ENCODE measurements around the gene BOC. TPM values are rescaled to one million over a fixed set of nuclear protein-coding genes. Genes with fewer than 3 reads are reported as not detected.

BOC gene
- total and polyA plus RNA-seq, 2 of the 4 experiments (the other 2 are of a cell fraction): 6.8 to 15.2 TPM

- no peak overlapping the region for H3K27ac ChIP-seq (ENCODE audit: insufficient read depth, low read length)
- DNase-seq: no peak
- H2BK15ac ChIP-seq (ENCODE audit: low read depth, low read length): no peak overlapping the region
- no peak overlapping the region for H4K5ac ChIP-seq (ENCODE audit: low read depth, low read length)
- H3K23ac ChIP-seq (ENCODE audit: low read depth, low read length): no peak overlapping the region
- H2BK20ac ChIP-seq (ENCODE audit: low read depth, low read length): no peak overlapping the region
- no peaks in the 10 kb centered on the region for H3K4me1 ChIP-seq (ENCODE audit: control insufficient read depth, insufficient read depth, low read length)
- H2BK120ac ChIP-seq (ENCODE audit: low read depth, low read length): no peak overlapping the region
- ChIA-PET POLR2A (ENCODE audit: unreplicated experiment) (no interaction called here), CTCF (no interaction called here)
- no peak overlapping the region for H2AK9ac ChIP-seq (replicated peaks; ENCODE audit: low read depth, low read length, poor library complexity)
- no peaks in the 10 kb centered on the region for H3K36me3 ChIP-seq (ENCODE audit: control insufficient read depth, insufficient read depth, low read length)
- dilution Hi-C loops (cut with HindIII; ENCODE audit: low sequenced_read_pairs, unreplicated experiment) (no loop called here), intact Hi-C loops (cut with micrococcal nuclease) (loop anchor here (5.0 to 10.0 kb wide), 2 partner anchors 86 to 224 kb away; no protein-coding TSS in a partner anchor), in situ Hi-C loops (cut with MboI; ENCODE audit: low sequenced_read_pairs) (no loop called here)
- H3K27me3 ChIP-seq (ENCODE audit: control insufficient read depth, insufficient read depth, low read length): no peaks in the 10 kb centered on the region
- no peak overlapping the region for H3K9ac ChIP-seq (ENCODE audit: low read depth, low read length)
- H2AFZ ChIP-seq (replicated peaks; ENCODE audit: low read length, poor library complexity): no peak overlapping the region
- H4K8ac ChIP-seq (ENCODE audit: low read depth in 2 of 2, low read length in 2 of 2): no peak overlapping the region
- no peak overlapping the region for H2AK5ac ChIP-seq (ENCODE audit: low read depth, low read length)
- H3K4ac ChIP-seq (ENCODE audit: low read depth, low read length): no peak overlapping the region
- no peak overlapping the region for H2BK5ac ChIP-seq (ENCODE audit: low read depth, low read length, poor library complexity, severe bottlenecking)
- no peaks in the 10 kb centered on the region for H3K9me1 ChIP-seq (ENCODE audit: insufficient read depth, low read length)
- H4K20me1 ChIP-seq (ENCODE audit: insufficient read depth, low read length): no peaks in the 10 kb centered on the region
- H3K56ac ChIP-seq (ENCODE audit: extremely low read depth, insufficient read depth, low read length): no peak overlapping the region
- no peak overlapping the region for H4K91ac ChIP-seq (ENCODE audit: insufficient read depth, low read depth, low read length)
- H3K18ac ChIP-seq (ENCODE audit: low read depth, low read length): no peak overlapping the region
- H3K4me2 ChIP-seq (ENCODE audit: low read depth, low read length): no peak overlapping the region
- ATAC-seq (ENCODE audit: low read depth): no peak
- no peaks in the 10 kb centered on the region for H3K9me3 ChIP-seq (ENCODE audit: control insufficient read depth, insufficient read depth, low read length)
- H3K14ac ChIP-seq (replicated peaks; ENCODE audit: low read depth, low read length): no peak overlapping the region
- H3K79me1 ChIP-seq (ENCODE audit: low read depth in 1 of 2, low read length in 2 of 2): no peaks in the 10 kb centered on the region
- no peak for TF ChIP-seq CHD1 (IDR thresholded peaks at IDR 0.05; ENCODE audit: low read depth, low read length)
- BruUV-seq (replicated peaks): no TSS peak
- no peak overlapping the region for H3K4me3 ChIP-seq (ENCODE audit: insufficient read depth, low read depth, low read length)
These were observed 119.8 kb downstream of the BOC start for GRCh38 chr3:113331187-113331586.

Other genes starting within 250 kb of the BOC start
- gene CD200R1, start 236.5 kb upstream of the BOC start, total RNA-seq (2012; rRNA removed): under 0.01 TPM in 2 replicates
- 0.05 TPM in 1 of 2 replicates, not detected in the other for gene CD200R1, start 236.5 kb upstream of the BOC start, polyA plus RNA-seq (2012; rRNA removed)
- 15.4 and 19.4 TPM in 2 replicates for gene GTPBP8, start 220.6 kb upstream of the BOC start, total RNA-seq (2012; rRNA removed)
- 23.9 and 29.9 TPM in 2 replicates for gene GTPBP8, start 220.6 kb upstream of the BOC start, polyA plus RNA-seq (2012; rRNA removed)
- 0.90 and 1.9 TPM in 2 replicates for gene CFAP44, start 229.9 kb downstream of the BOC start, total RNA-seq (2012; rRNA removed)
- 1.1 and 1.7 TPM in 2 replicates for gene CFAP44, start 229.9 kb downstream of the BOC start, polyA plus RNA-seq (2012; rRNA removed)